Adrenal gland (tissue), 12 donors: ENCODE measurements around the gene CHIC2. TPM values are rescaled to one million over a fixed set of nuclear protein-coding genes. Genes with fewer than 3 reads are reported as not detected.

Source experiments
- DNase-seq, 7 donors: peaks; one replicate each; pipeline ENCODE4 v3.0.0-alpha.2; 2019 to 2020
- H3K27ac ChIP-seq, 5 donors: fragments of 200-600 bp; sonication (generic) in 4 of 5; 1 replicate in 3 of 5; 2 replicates in 2 of 5; pipeline versions ENCODE4 v1.5.1 to v1.8.0; 2016 to 2020; ENCODE audit warnings: mild to moderate bottlenecking in 1 of 5
- H3K27me3 ChIP-seq: fragments of 200-600 bp; 2 replicates; pipeline ENCODE4 v1.8.0; 2021
- H3K36me3 ChIP-seq, 2 donors: fragments of 200-600 bp; replicated peaks in 1 of 2; 1 replicate in 1 of 2; 2 replicates in 1 of 2; pipeline versions ENCODE4 v1.5.1 to v1.8.0; 2018 to 2022
- H3K4me1 ChIP-seq, 2 donors: fragments of 200-600 bp; replicated peaks in 1 of 2; 1 replicate in 1 of 2; 2 replicates in 1 of 2; pipeline versions ENCODE4 v1.5.1 to v1.8.0; 2018 to 2021
- H3K4me3 ChIP-seq, 4 donors: fragments of 200-600 bp; sonication (generic) in 3 of 4; one replicate each; pipeline ENCODE4 v1.5.1; 2016 to 2018
- H3K9me3 ChIP-seq, 3 donors: fragments of 200-600 bp; sonication (generic) in 1 of 3; replicated peaks in 1 of 3; 1 replicate in 2 of 3; 2 replicates in 1 of 3; pipeline versions ENCODE4 v1.5.1 to v1.8.0; 2016 to 2021
- CTCF ChIP-seq, 6 experiments: fragments of 450-650 bp in 4 of 6; fragments of 200-600 bp in 2 of 6; sonication (generic) in 1 of 6; IDR thresholded peaks; 1 replicate in 5 of 6; 2 replicates in 1 of 6; pipeline versions ENCODE4 v1.5.1 to v1.8.0; 2016 to 2021; ENCODE audit warnings: antibody characterized with exemption in 6 of 6, mild to moderate bottlenecking in 2 of 6, moderate library complexity in 1 of 6
- POLR2A ChIP-seq, 2 donors: fragments of 450-650 bp; IDR thresholded peaks; one replicate each; pipeline ENCODE4 v1.6.1; 2017; ENCODE audit warnings: antibody characterized with exemption in 2 of 2, mild to moderate bottlenecking in 2 of 2, moderate library complexity in 1 of 2
- WGBS, 4 donors: extraction: QIAGEN DNeasy Blood & Tissue Kit in 2 of 4; methylation state at CpG; one replicate each; pipeline versions ENCODE4 v1.1.5 to v1.1.7; 2013 to 2017; 5-methylcytosine and 5-hydroxymethylcytosine counted together
- intact Hi-C, 2 donors: fragments of 100-400 bp; cut with DNase I; formaldehyde crosslinking; loops; one replicate each; pipeline versions ENCODE4 v1.14.1 to v1.15.0; 2022 to 2023
- polyA plus RNA-seq, 3 donors: library from polyadenylated mRNA; stranded (reverse); fragments of 200-250 nt in 2 of 3; fragments of 350-450 nt in 1 of 3; fragmentation: Illumina TruSeq in 1 of 3; extraction: RNeasy Lipid Tissue Mini Kit (QIAGEN cat#74804) in 1 of 3; gene quantifications; one replicate each; pipeline ENCODE4 v1.2.3, GENCODE V29; 2013 to 2014
- total RNA-seq, 9 donors: library from RNA; depleted of rRNA in 4 of 9; stranded (reverse); fragments of >200 nt in 4 of 9; fragments of 120-200 nt in 1 of 9; fragmentation: NEBNext Ultra II Directional in 1 of 9; extraction: Animal tissue kit (Norgen Biotek cat#: 25700) in 1 of 9; gene quantifications; one replicate each; pipeline versions ENCODE4 v1.1.0 to v1.2.4, GENCODE V29; 2013 to 2023
- donor health status: healthy with polysubstance abuse.
- donor health status: Bipolar disorder and iron deficiency.
- donor health status: DM: yes; HTN: yes; CAD: no.
- donor health status: DM: no; HTN: no; CAD: no.
- donor health status: DM: no; HTN: no; CAD: no.
- donor health status: DM: yes; HTN: yes; CAD: no.

Gene CHIC2
- total and polyA plus RNA-seq, 12 donors, result 9.7 to 68.0 (median 24.1) TPM

- H3K27ac ChIP-seq, result no peak overlapping the region
- no peaks in the 10 kb centered on the region for H3K9me3 ChIP-seq
- no peak for DNase-seq
- no peak for TF ChIP-seq POLR2A (IDR thresholded peaks at IDR 0.05)
- intact Hi-C loops, result no loop called here
- 90 to 100% (median 97%) methylated on average over 1 of the region's 1 CpG for WGBS, 4 donors
- no peak overlapping the region for H3K4me3 ChIP-seq
- H3K36me3 ChIP-seq, result no peaks in the 10 kb centered on the region
- H3K27me3 ChIP-seq, result no peaks in the 10 kb centered on the region
- H3K4me1 ChIP-seq, result peaks cover 0 to 10% of the 10 kb centered on the region in 2 donors
Measured at GRCh38 chr4:54077812-54078211, 13.4 kb upstream of the CHIC2 start.

GRCh38 chr4:54076673-54077072 is 12.3 kb upstream of the CHIC2 start:
- TF ChIP-seq CTCF (IDR thresholded peaks at IDR 0.05), result no peak
- no peak for TF ChIP-seq POLR2A (IDR thresholded peaks at IDR 0.05)
- no peaks in the 10 kb centered on the region for H3K36me3 ChIP-seq
- no peak overlapping the region for H3K27ac ChIP-seq
- no peaks in the 10 kb centered on the region for H3K9me3 ChIP-seq
- H3K4me3 ChIP-seq, result no peak overlapping the region
- intact Hi-C loops, result no loop called here
- no peaks in the 10 kb centered on the region for H3K27me3 ChIP-seq
- DNase-seq, result no peak
- peaks cover 0 to 2% of the 10 kb centered on the region in 2 donors for H3K4me1 ChIP-seq

- H3K27me3 ChIP-seq, result no peaks in the 10 kb centered on the region
Measured at GRCh38 chr4:54074381-54074780, 10.0 kb upstream of the CHIC2 start.

GRCh38 chr4:54073271-54073880 is 9.0 kb upstream of the CHIC2 start:
- Histone ChIP-seq H3K4me3 (no peak overlapping the region), H3K4me1 (no peaks in the 10 kb centered on the region), H3K9me3 (no peaks in the 10 kb centered on the region), H3K27ac (no peak overlapping the region), H3K36me3 (no peaks in the 10 kb centered on the region), H3K27me3 (no peaks in the 10 kb centered on the region)
- intact Hi-C loops, result no loop called here
- DNase-seq, result no peak
- WGBS, 4 donors, result 66 to 84% (median 80%) methylated on average over 2 of the region's 2 CpGs
- TF ChIP-seq CTCF (IDR thresholded peaks at IDR 0.05) (no peak), POLR2A (IDR thresholded peaks at IDR 0.05) (no peak)

More at GRCh38 chr4:54074381-54074780, 10.0 kb upstream of the CHIC2 start:
- intact Hi-C loops, result no loop called here
- no peaks in the 10 kb centered on the region for H3K9me3 ChIP-seq
- H3K4me1 ChIP-seq, result no peaks in the 10 kb centered on the region
- H3K4me3 ChIP-seq, result no peak overlapping the region
- no peak for DNase-seq
- no peak overlapping the region for H3K27ac ChIP-seq
- H3K36me3 ChIP-seq, result no peaks in the 10 kb centered on the region
- TF ChIP-seq CTCF (IDR thresholded peaks at IDR 0.05) (no peak), POLR2A (IDR thresholded peaks at IDR 0.05) (no peak)

GRCh38 chr4:54067166-54067565 is 2.8 kb upstream of the CHIC2 start:
- peak overlapping the region in 2 of 5 donors; percentile 35 to 59 for H3K27ac ChIP-seq
- intact Hi-C loops, result no loop called here
- peak in 5 of 7 donors; percentile 15 to 60 (median 23) for DNase-seq
- no peak overlapping the region for H3K4me3 ChIP-seq
- no peak for TF ChIP-seq POLR2A (IDR thresholded peaks at IDR 0.05)
- TF ChIP-seq CTCF (IDR thresholded peaks at IDR 0.05), result no peak
- no peaks in the 10 kb centered on the region for H3K27me3 ChIP-seq
- peaks cover 5 to 20% of the 10 kb centered on the region in 2 donors for H3K4me1 ChIP-seq
- no peaks in the 10 kb centered on the region for H3K9me3 ChIP-seq
- 60 to 64% (median 62%) methylated on average over 5 of the region's 5 CpGs for WGBS, 4 donors
- no peaks in the 10 kb centered on the region for H3K36me3 ChIP-seq
